ENCODE data around the gene FMN1. TPM values are rescaled to one million over a fixed set of nuclear protein-coding genes. Genes with fewer than 3 reads are reported as not detected.
A peak's percentile ranks its signal among the peaks of the same experiment; 100 is the strongest.

The FMN1 gene
- total and polyA plus RNA-seq, 5 donors from 2014 or later = 0.32 to 8.9 (median 0.36) TPM; not detected in 2

DNA sequence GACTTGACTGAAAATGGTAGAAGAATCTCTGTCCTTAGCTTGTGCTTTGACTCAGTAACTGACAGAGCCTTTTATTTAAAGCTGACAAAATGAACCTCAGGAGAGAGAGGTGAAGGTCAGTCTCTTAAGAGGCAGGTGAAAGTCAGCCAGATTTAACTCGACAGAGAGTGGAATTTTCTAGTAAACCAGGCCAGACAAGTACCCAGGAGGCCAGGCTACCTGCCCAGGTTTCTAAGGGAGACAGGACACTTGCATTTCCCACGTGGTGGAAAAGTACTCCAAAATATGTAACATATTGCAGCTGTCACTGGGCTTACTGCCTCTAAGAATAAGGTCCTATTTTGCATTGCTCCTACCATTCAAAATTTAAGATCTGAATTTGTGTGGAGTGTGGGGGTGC, 167.9 kb downstream of the FMN1 start:
- no peaks in the 10 kb centered on the region for H3K9me3 ChIP-seq (ENCODE audit: control insufficient read depth in 2 of 2, low read length in 2 of 2)
- H3K27ac ChIP-seq (ENCODE audit: insufficient read depth, low read length, poor library complexity, severe bottlenecking) = no peak overlapping the region
- Mint-ChIP-seq H3K36me3 (no peaks in the 10 kb centered on the region), H3K9me3 (peaks cover 0 to 1% (median 0%) of the 10 kb centered on the region in 7 donors), H3K27me3 (no peaks in the 10 kb centered on the region), H3K4me1 (no peaks in the 10 kb centered on the region), H3K4me3 (no peak overlapping the region), H3K27ac (no peak overlapping the region)
- ATAC-seq (ENCODE audit: low read depth in 2 of 2) = no peak
- DNase-seq = no peak
- no peaks in the 10 kb centered on the region for H3K27me3 ChIP-seq (ENCODE audit: control insufficient read depth, insufficient read depth, low read length)
- H3K4me1 ChIP-seq (ENCODE audit: control insufficient read depth, insufficient read depth, low read length, poor library complexity, severe bottlenecking) = no peaks in the 10 kb centered on the region
- H3K36me3 ChIP-seq (ENCODE audit: control insufficient read depth, insufficient read depth, low read length) = no peaks in the 10 kb centered on the region
- no peak overlapping the region for H3K4me3 ChIP-seq (ENCODE audit: low read depth, low read length)

DNA sequence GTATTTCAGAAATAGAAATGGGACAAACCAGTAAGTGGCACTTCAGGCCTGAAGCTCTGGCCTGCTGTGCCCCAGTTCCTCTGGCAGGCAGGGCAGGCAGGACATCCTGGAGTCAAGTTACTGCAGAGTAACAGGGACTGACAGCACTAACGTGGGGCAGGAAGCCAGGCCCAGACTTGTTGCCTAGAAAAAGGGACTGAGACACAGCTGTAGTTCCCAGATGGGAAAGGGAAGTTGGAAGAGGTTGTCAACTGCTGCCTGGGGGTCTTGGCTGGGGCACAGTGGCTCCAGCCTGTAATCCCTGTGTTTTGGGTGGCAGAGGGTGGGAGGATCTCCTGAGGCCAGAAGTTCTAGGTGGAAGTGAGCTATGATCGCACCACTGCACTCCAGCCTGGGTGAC, 171.9 kb downstream of the FMN1 start:
- no peak overlapping the region for H3K27ac Mint-ChIP-seq

DNA sequence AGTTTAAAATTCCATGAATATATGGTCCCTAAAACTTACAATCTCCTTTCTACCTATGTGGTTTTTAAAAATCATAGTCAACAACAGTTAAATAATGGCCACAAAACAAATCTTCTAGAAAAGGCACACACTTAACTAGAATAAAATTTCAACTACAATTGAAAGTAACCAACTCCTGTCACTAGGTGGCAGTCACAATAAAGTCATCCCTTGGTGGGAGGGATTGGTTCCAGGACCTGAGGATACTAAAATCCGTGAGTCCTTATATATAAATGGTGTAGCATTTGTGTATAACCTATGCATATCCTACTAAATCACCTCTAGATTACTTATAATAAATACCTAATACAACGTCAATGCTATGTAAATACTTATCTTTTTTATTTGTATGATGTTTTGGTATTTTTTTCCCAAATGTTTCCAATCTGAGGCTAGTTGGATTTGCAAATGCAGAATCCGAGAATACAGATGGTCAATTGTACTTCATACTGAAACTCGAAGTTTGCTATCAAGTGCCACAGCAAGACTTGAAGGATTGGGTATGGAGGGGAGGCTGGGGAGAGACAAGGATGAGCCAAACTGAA, 172.6 kb downstream of the FMN1 start:
- Histone ChIP-seq H3K27me3 (ENCODE audit: control insufficient read depth, insufficient read depth, low read length) (no peaks in the 10 kb centered on the region), H3K4me1 (ENCODE audit: control insufficient read depth, insufficient read depth, low read length, poor library complexity, severe bottlenecking) (no peaks in the 10 kb centered on the region), H3K27ac (ENCODE audit: insufficient read depth, low read length, poor library complexity, severe bottlenecking) (no peak overlapping the region), H3K9me3 (ENCODE audit: control insufficient read depth in 2 of 2, low read length in 2 of 2) (no peaks in the 10 kb centered on the region), H3K36me3 (ENCODE audit: control insufficient read depth, insufficient read depth, low read length) (no peaks in the 10 kb centered on the region), H3K4me3 (ENCODE audit: low read depth, low read length) (no peak overlapping the region)
- ATAC-seq (ENCODE audit: low read depth in 2 of 2) = no peak
- Mint-ChIP-seq H3K36me3 (no peaks in the 10 kb centered on the region), H3K27me3 (peaks cover 10% of the 10 kb centered on the region), H3K4me3 (no peak overlapping the region), H3K27ac (no peak overlapping the region), H3K9me3 (peaks cover 0 to 1% (median 0%) of the 10 kb centered on the region in 7 donors), H3K4me1 (no peaks in the 10 kb centered on the region)
- DNase-seq = peak in 2 of 3 donors; percentile 5 to 16

More for the DNA sequence above, 171.9 kb downstream of the FMN1 start:
- no peaks in the 10 kb centered on the region for H3K36me3 Mint-ChIP-seq
- no peak overlapping the region for H3K4me3 ChIP-seq (ENCODE audit: low read depth, low read length)
- no peaks in the 10 kb centered on the region for H3K9me3 ChIP-seq (ENCODE audit: control insufficient read depth in 2 of 2, low read length in 2 of 2)
- peaks cover 0 to 1% (median 0%) of the 10 kb centered on the region in 7 donors for H3K9me3 Mint-ChIP-seq
- H3K27ac ChIP-seq (ENCODE audit: insufficient read depth, low read length, poor library complexity, severe bottlenecking) = no peak overlapping the region
- no peaks in the 10 kb centered on the region for H3K4me1 Mint-ChIP-seq
- no peaks in the 10 kb centered on the region for H3K27me3 ChIP-seq (ENCODE audit: control insufficient read depth, insufficient read depth, low read length)
- no peaks in the 10 kb centered on the region for H3K36me3 ChIP-seq (ENCODE audit: control insufficient read depth, insufficient read depth, low read length)
- H3K4me1 ChIP-seq (ENCODE audit: control insufficient read depth, insufficient read depth, low read length, poor library complexity, severe bottlenecking) = no peaks in the 10 kb centered on the region
- no peak for DNase-seq
- peaks cover 10% of the 10 kb centered on the region for H3K27me3 Mint-ChIP-seq
- ATAC-seq (ENCODE audit: low read depth in 2 of 2) = no peak
- no peak overlapping the region for H3K4me3 Mint-ChIP-seq

GRCh38 chr15:33019354-33019981, 175.0 kb downstream of the FMN1 start:
- no peak overlapping the region for H3K27ac ChIP-seq (ENCODE audit: insufficient read depth, low read length, poor library complexity, severe bottlenecking)
- H3K27me3 ChIP-seq (ENCODE audit: control insufficient read depth, insufficient read depth, low read length) = no peaks in the 10 kb centered on the region
- no peaks in the 10 kb centered on the region for H3K4me1 ChIP-seq (ENCODE audit: control insufficient read depth, insufficient read depth, low read length, poor library complexity, severe bottlenecking)
- DNase-seq (no peak), ATAC-seq (ENCODE audit: low read depth in 2 of 2) (no peak)
- H3K27ac Mint-ChIP-seq = no peak overlapping the region
- no peak overlapping the region for H3K4me3 Mint-ChIP-seq
- H3K9me3 ChIP-seq (ENCODE audit: control insufficient read depth in 2 of 2, low read length in 2 of 2) = no peaks in the 10 kb centered on the region
- peaks cover 10% of the 10 kb centered on the region for H3K27me3 Mint-ChIP-seq
- no peaks in the 10 kb centered on the region for H3K36me3 ChIP-seq (ENCODE audit: control insufficient read depth, insufficient read depth, low read length)
- H3K4me3 ChIP-seq (ENCODE audit: low read depth, low read length) = no peak overlapping the region
- no peaks in the 10 kb centered on the region for H3K36me3 Mint-ChIP-seq
- H3K9me3 Mint-ChIP-seq = no peaks in the 10 kb centered on the region
- peaks cover 0 to 3% (median 0%) of the 10 kb centered on the region in 4 donors for H3K4me1 Mint-ChIP-seq

DNA sequence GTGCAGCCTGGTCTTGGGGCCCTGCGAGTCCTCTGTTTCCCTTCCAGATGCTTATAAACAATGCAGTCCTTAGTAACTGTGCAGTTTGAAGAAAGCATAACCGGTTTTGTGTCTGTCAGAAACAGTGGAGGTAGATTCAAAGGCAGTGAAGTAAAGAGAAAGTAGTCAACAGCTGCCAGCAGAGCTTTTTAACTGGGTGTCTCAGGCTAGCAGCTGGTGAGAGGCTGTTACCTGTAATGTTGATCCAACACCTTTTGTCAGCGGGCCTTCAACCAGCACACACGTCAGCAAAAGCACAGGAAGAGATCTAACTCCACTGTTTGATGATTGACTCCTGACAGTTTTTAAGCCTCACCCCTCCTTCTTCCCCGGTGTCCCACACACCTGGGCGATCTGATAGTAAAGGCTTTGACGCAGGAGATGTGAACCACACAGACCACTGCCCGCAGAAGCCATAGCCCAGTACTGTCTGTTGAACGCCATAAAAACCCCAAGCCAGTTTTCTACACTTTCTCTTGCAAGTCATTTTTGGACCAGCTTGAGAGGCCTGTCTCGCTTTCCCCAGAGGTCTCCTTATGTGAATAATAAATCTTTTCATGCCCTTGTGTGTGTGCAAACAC, 178.0 kb downstream of the FMN1 start:
- no peak for ATAC-seq (ENCODE audit: low read depth in 2 of 2)
- H3K27me3 Mint-ChIP-seq = peaks cover 10% of the 10 kb centered on the region
- H3K27ac Mint-ChIP-seq = peak overlapping the region in 1 of 3 donors; percentile 19
- no peaks in the 10 kb centered on the region for H3K4me1 ChIP-seq (ENCODE audit: control insufficient read depth, insufficient read depth, low read length, poor library complexity, severe bottlenecking)
- H3K4me1 Mint-ChIP-seq = peaks cover 0 to 3% (median 0%) of the 10 kb centered on the region in 4 donors
- no peaks in the 10 kb centered on the region for H3K36me3 Mint-ChIP-seq
- DNase-seq = peak in 1 of 3 donors; percentile 5
- peak overlapping the region in 1 of 4 donors; percentile 63 for H3K4me3 Mint-ChIP-seq
- no peaks in the 10 kb centered on the region for H3K27me3 ChIP-seq (ENCODE audit: control insufficient read depth, insufficient read depth, low read length)
- no peak overlapping the region for H3K4me3 ChIP-seq (ENCODE audit: low read depth, low read length)
- H3K9me3 ChIP-seq (ENCODE audit: control insufficient read depth in 2 of 2, low read length in 2 of 2) = no peaks in the 10 kb centered on the region
- no peak overlapping the region for H3K27ac ChIP-seq (ENCODE audit: insufficient read depth, low read length, poor library complexity, severe bottlenecking)
- H3K9me3 Mint-ChIP-seq = peaks cover 0 to 1% (median 0%) of the 10 kb centered on the region in 7 donors
- H3K36me3 ChIP-seq (ENCODE audit: control insufficient read depth, insufficient read depth, low read length) = no peaks in the 10 kb centered on the region

DNA sequence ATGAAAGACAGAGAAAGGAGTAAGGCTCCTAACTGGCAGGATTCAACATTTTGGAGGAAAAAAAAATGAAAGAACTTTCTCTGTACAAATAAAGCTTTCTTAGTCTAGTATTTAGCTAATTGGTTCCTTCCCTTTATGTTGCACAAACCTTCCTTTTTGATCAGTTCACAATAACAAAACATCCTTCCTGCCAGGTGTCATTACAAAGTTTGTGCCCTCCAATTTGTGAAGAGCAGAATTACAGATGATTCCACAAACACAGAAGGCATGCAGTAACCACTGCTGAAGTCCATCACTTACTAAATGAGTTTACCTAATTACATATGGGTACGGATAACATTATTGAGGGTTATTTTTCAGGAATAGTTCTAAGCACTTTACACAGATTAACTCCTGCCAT, 179.9 kb downstream of the FMN1 start:
- H3K4me3 Mint-ChIP-seq = no peak overlapping the region
- H3K27me3 ChIP-seq (ENCODE audit: control insufficient read depth, insufficient read depth, low read length) = no peaks in the 10 kb centered on the region
- no peaks in the 10 kb centered on the region for H3K36me3 ChIP-seq (ENCODE audit: control insufficient read depth, insufficient read depth, low read length)
- DNase-seq = no peak
- H3K4me1 Mint-ChIP-seq = peaks cover 0 to 3% (median 0%) of the 10 kb centered on the region in 4 donors
- no peak overlapping the region for H3K27ac Mint-ChIP-seq
- peaks cover 14% of the 10 kb centered on the region for H3K27me3 Mint-ChIP-seq
- no peaks in the 10 kb centered on the region for H3K4me1 ChIP-seq (ENCODE audit: control insufficient read depth, insufficient read depth, low read length, poor library complexity, severe bottlenecking)
- H3K9me3 Mint-ChIP-seq = peaks cover 0 to 1% (median 0%) of the 10 kb centered on the region in 7 donors
- H3K9me3 ChIP-seq (ENCODE audit: control insufficient read depth in 2 of 2, low read length in 2 of 2) = no peaks in the 10 kb centered on the region
- no peak overlapping the region for H3K4me3 ChIP-seq (ENCODE audit: low read depth, low read length)
- no peak overlapping the region for H3K27ac ChIP-seq (ENCODE audit: insufficient read depth, low read length, poor library complexity, severe bottlenecking)
- H3K36me3 Mint-ChIP-seq = no peaks in the 10 kb centered on the region
- no peak for ATAC-seq (ENCODE audit: low read depth in 2 of 2)

GRCh38 chr15:33013827-33014445, 180.6 kb downstream of the FMN1 start:
- DNase-seq (no peak), ATAC-seq (ENCODE audit: low read depth in 2 of 2) (no peak)
- Histone ChIP-seq H3K36me3 (ENCODE audit: control insufficient read depth, insufficient read depth, low read length) (no peaks in the 10 kb centered on the region), H3K4me1 (ENCODE audit: control insufficient read depth, insufficient read depth, low read length, poor library complexity, severe bottlenecking) (no peaks in the 10 kb centered on the region), H3K4me3 (ENCODE audit: low read depth, low read length) (no peak overlapping the region), H3K27ac (ENCODE audit: insufficient read depth, low read length, poor library complexity, severe bottlenecking) (no peak overlapping the region), H3K9me3 (ENCODE audit: control insufficient read depth in 2 of 2, low read length in 2 of 2) (no peaks in the 10 kb centered on the region), H3K27me3 (ENCODE audit: control insufficient read depth, insufficient read depth, low read length) (no peaks in the 10 kb centered on the region)
- peaks cover 16% of the 10 kb centered on the region for H3K27me3 Mint-ChIP-seq
- no peak overlapping the region for H3K27ac Mint-ChIP-seq
- peaks cover 0 to 1% (median 0%) of the 10 kb centered on the region in 7 donors for H3K9me3 Mint-ChIP-seq
- H3K4me3 Mint-ChIP-seq = no peak overlapping the region
- peaks cover 0 to 3% (median 0%) of the 10 kb centered on the region in 4 donors for H3K4me1 Mint-ChIP-seq
- no peaks in the 10 kb centered on the region for H3K36me3 Mint-ChIP-seq

Measured in CD4-positive, CD25-positive, alpha-beta regulatory T cell (primary cell).